ENCODE results near the gene TMEM117.

The TMEM117 gene

GRCh38 chr12:43973385-43973784, 137.5 kb downstream of the TMEM117 start:
- no peaks in the 10 kb centered on the region for H3K4me1 ChIP-seq (ENCODE audit: insufficient read depth, low read length)
- H3K4me3 ChIP-seq (ENCODE audit: low read depth in 1 of 2, low read length in 2 of 2) = no peak overlapping the region
- H3K36me3 ChIP-seq (ENCODE audit: insufficient read depth, low read length) = no peaks in the 10 kb centered on the region
- no peaks in the 10 kb centered on the region for H3K27me3 ChIP-seq (ENCODE audit: control insufficient read depth in 1 of 2, insufficient read depth in 2 of 2, low read length in 2 of 2)
- H3K27ac ChIP-seq (ENCODE audit: low read depth, low read length) = no peak overlapping the region
- no peaks in the 10 kb centered on the region for H3K9me3 ChIP-seq (ENCODE audit: low read length)
- no peak overlapping the region for H3K9ac ChIP-seq (ENCODE audit: low read length)

- Histone ChIP-seq H3K27ac (ENCODE audit: low read depth, low read length) (no peak overlapping the region), H3K36me3 (ENCODE audit: insufficient read depth, low read length) (no peaks in the 10 kb centered on the region), H3K4me3 (ENCODE audit: low read depth in 1 of 2, low read length in 2 of 2) (no peak overlapping the region), H3K9me3 (ENCODE audit: low read length) (no peaks in the 10 kb centered on the region), H3K27me3 (ENCODE audit: control insufficient read depth in 1 of 2, insufficient read depth in 2 of 2, low read length in 2 of 2) (no peaks in the 10 kb centered on the region), H3K4me1 (ENCODE audit: insufficient read depth, low read length) (no peaks in the 10 kb centered on the region), H3K9ac (ENCODE audit: low read length) (no peak overlapping the region)
Measured at GRCh38 chr12:43973993-43974392, 138.1 kb downstream of the TMEM117 start.

GRCh38 chr12:43976027-43976426, 140.1 kb downstream of the TMEM117 start:
- H3K27ac ChIP-seq (ENCODE audit: low read depth, low read length) = no peak overlapping the region
- no peak overlapping the region for H3K9ac ChIP-seq (ENCODE audit: low read length)
- H3K36me3 ChIP-seq (ENCODE audit: insufficient read depth, low read length) = no peaks in the 10 kb centered on the region
- H3K27me3 ChIP-seq (ENCODE audit: control insufficient read depth in 1 of 2, insufficient read depth in 2 of 2, low read length in 2 of 2) = no peaks in the 10 kb centered on the region
- no peak overlapping the region for H3K4me3 ChIP-seq (ENCODE audit: low read depth in 1 of 2, low read length in 2 of 2)
- H3K9me3 ChIP-seq (ENCODE audit: low read length) = no peaks in the 10 kb centered on the region
- H3K4me1 ChIP-seq (ENCODE audit: insufficient read depth, low read length) = no peaks in the 10 kb centered on the region

- Histone ChIP-seq H3K4me1 (ENCODE audit: insufficient read depth, low read length) (no peaks in the 10 kb centered on the region), H3K4me3 (ENCODE audit: low read depth in 1 of 2, low read length in 2 of 2) (no peak overlapping the region)
Measured at GRCh38 chr12:43978556-43978955, 142.7 kb downstream of the TMEM117 start.

GRCh38 chr12:43979450-43979849, 143.6 kb downstream of the TMEM117 start:
- H3K27me3 ChIP-seq (ENCODE audit: control insufficient read depth in 1 of 2, insufficient read depth in 2 of 2, low read length in 2 of 2) = no peaks in the 10 kb centered on the region
- no peaks in the 10 kb centered on the region for H3K36me3 ChIP-seq (ENCODE audit: insufficient read depth, low read length)
- no peak overlapping the region for H3K9ac ChIP-seq (ENCODE audit: low read length)
- no peak overlapping the region for H3K4me3 ChIP-seq (ENCODE audit: low read depth in 1 of 2, low read length in 2 of 2)
- no peak overlapping the region for H3K27ac ChIP-seq (ENCODE audit: low read depth, low read length)
- H3K4me1 ChIP-seq (ENCODE audit: insufficient read depth, low read length) = no peaks in the 10 kb centered on the region
- H3K9me3 ChIP-seq (ENCODE audit: low read length) = no peaks in the 10 kb centered on the region

More at GRCh38 chr12:43978556-43978955, 142.7 kb downstream of the TMEM117 start:
- Histone ChIP-seq H3K36me3 (ENCODE audit: insufficient read depth, low read length) (no peaks in the 10 kb centered on the region), H3K27ac (ENCODE audit: low read depth, low read length) (no peak overlapping the region), H3K27me3 (ENCODE audit: control insufficient read depth in 1 of 2, insufficient read depth in 2 of 2, low read length in 2 of 2) (no peaks in the 10 kb centered on the region), H3K9me3 (ENCODE audit: low read length) (no peaks in the 10 kb centered on the region), H3K9ac (ENCODE audit: low read length) (no peak overlapping the region)

- no peaks in the 10 kb centered on the region for H3K27me3 ChIP-seq (ENCODE audit: control insufficient read depth in 1 of 2, insufficient read depth in 2 of 2, low read length in 2 of 2)
- no peak overlapping the region for H3K27ac ChIP-seq (ENCODE audit: low read depth, low read length)
- no peaks in the 10 kb centered on the region for H3K4me1 ChIP-seq (ENCODE audit: insufficient read depth, low read length)
- no peak overlapping the region for H3K4me3 ChIP-seq (ENCODE audit: low read depth in 1 of 2, low read length in 2 of 2)
- H3K9me3 ChIP-seq (ENCODE audit: low read length) = no peaks in the 10 kb centered on the region
- H3K36me3 ChIP-seq (ENCODE audit: insufficient read depth, low read length) = no peaks in the 10 kb centered on the region
- H3K9ac ChIP-seq (ENCODE audit: low read length) = no peak overlapping the region
Measured at GRCh38 chr12:43980627-43981191, 144.8 kb downstream of the TMEM117 start.

GRCh38 chr12:43981726-43982125, 145.8 kb downstream of the TMEM117 start:
- Histone ChIP-seq H3K27ac (ENCODE audit: low read depth, low read length) (no peak overlapping the region), H3K4me1 (ENCODE audit: insufficient read depth, low read length) (no peaks in the 10 kb centered on the region), H3K9ac (ENCODE audit: low read length) (no peak overlapping the region), H3K36me3 (ENCODE audit: insufficient read depth, low read length) (no peaks in the 10 kb centered on the region), H3K9me3 (ENCODE audit: low read length) (no peaks in the 10 kb centered on the region), H3K27me3 (ENCODE audit: control insufficient read depth in 1 of 2, insufficient read depth in 2 of 2, low read length in 2 of 2) (no peaks in the 10 kb centered on the region), H3K4me3 (ENCODE audit: low read depth in 1 of 2, low read length in 2 of 2) (no peak overlapping the region)

- Histone ChIP-seq H3K27me3 (ENCODE audit: control insufficient read depth in 1 of 2, insufficient read depth in 2 of 2, low read length in 2 of 2) (no peaks in the 10 kb centered on the region), H3K9ac (ENCODE audit: low read length) (no peak overlapping the region), H3K4me1 (ENCODE audit: insufficient read depth, low read length) (no peaks in the 10 kb centered on the region), H3K36me3 (ENCODE audit: insufficient read depth, low read length) (no peaks in the 10 kb centered on the region), H3K9me3 (ENCODE audit: low read length) (no peaks in the 10 kb centered on the region), H3K27ac (ENCODE audit: low read depth, low read length) (no peak overlapping the region), H3K4me3 (ENCODE audit: low read depth in 1 of 2, low read length in 2 of 2) (no peak overlapping the region)
Measured at GRCh38 chr12:43982544-43982943, 146.7 kb downstream of the TMEM117 start.

GRCh38 chr12:43988838-43989560, 153.1 kb downstream of the TMEM117 start:
- no peaks in the 10 kb centered on the region for H3K36me3 ChIP-seq (ENCODE audit: insufficient read depth, low read length)
- peaks cover 7% of the 10 kb centered on the region for H3K4me1 ChIP-seq (ENCODE audit: insufficient read depth, low read length)
- H3K27me3 ChIP-seq (ENCODE audit: control insufficient read depth in 1 of 2, insufficient read depth in 2 of 2, low read length in 2 of 2) = no peaks in the 10 kb centered on the region
- H3K9ac ChIP-seq (ENCODE audit: low read length) = no peak overlapping the region
- H3K9me3 ChIP-seq (ENCODE audit: low read length) = no peaks in the 10 kb centered on the region
- H3K4me3 ChIP-seq (ENCODE audit: low read depth in 1 of 2, low read length in 2 of 2) = no peak overlapping the region
- H3K27ac ChIP-seq (ENCODE audit: low read depth, low read length) = no peak overlapping the region

GRCh38 chr12:43992856-43993255, 157.0 kb downstream of the TMEM117 start:
- no peak overlapping the region for H3K9ac ChIP-seq (ENCODE audit: low read length)
- no peak overlapping the region for H3K27ac ChIP-seq (ENCODE audit: low read depth, low read length)
- no peaks in the 10 kb centered on the region for H3K27me3 ChIP-seq (ENCODE audit: control insufficient read depth in 1 of 2, insufficient read depth in 2 of 2, low read length in 2 of 2)
- no peaks in the 10 kb centered on the region for H3K36me3 ChIP-seq (ENCODE audit: insufficient read depth, low read length)
- no peaks in the 10 kb centered on the region for H3K9me3 ChIP-seq (ENCODE audit: low read length)
- peaks cover 7% of the 10 kb centered on the region for H3K4me1 ChIP-seq (ENCODE audit: insufficient read depth, low read length)
- no peak overlapping the region for H3K4me3 ChIP-seq (ENCODE audit: low read depth in 1 of 2, low read length in 2 of 2)

GRCh38 chr12:44000309-44000952, 164.6 kb downstream of the TMEM117 start:
- Histone ChIP-seq H3K36me3 (ENCODE audit: insufficient read depth, low read length) (no peaks in the 10 kb centered on the region), H3K9me3 (ENCODE audit: low read length) (no peaks in the 10 kb centered on the region), H3K27ac (ENCODE audit: low read depth, low read length) (no peak overlapping the region), H3K4me1 (ENCODE audit: insufficient read depth, low read length) (no peaks in the 10 kb centered on the region), H3K4me3 (ENCODE audit: low read depth in 1 of 2, low read length in 2 of 2) (no peak overlapping the region), H3K9ac (ENCODE audit: low read length) (no peak overlapping the region), H3K27me3 (ENCODE audit: control insufficient read depth in 1 of 2, insufficient read depth in 2 of 2, low read length in 2 of 2) (no peaks in the 10 kb centered on the region)
